Smooth muscle cell (in vitro differentiated cells): ENCODE data around the gene LEFTY1. TPM values are rescaled to one million over a fixed set of nuclear protein-coding genes. Genes with fewer than 3 reads are reported as not detected.
"Not testable (repeated sequence)": the region's sequence is repeated elsewhere in the genome, so short reads cannot be mapped to it uniquely, and the experiment has no call there.

ENCODE experiments used
- DNase-seq: peaks from one replicate; lab custom pipeline; 2025; ENCODE audit not compliant: unreplicated experiment; lab: John Stamatoyannopoulos, UW
- H2AFZ ChIP-seq: fragments of 200-600 bp; sonication (generic); 2 replicates; pipeline ENCODE4 v1.6.0; 2016; ENCODE audit warnings: antibody characterized with exemption, low read depth, mild to moderate bottlenecking
- H3F3A ChIP-seq: fragments of 200-600 bp; sonication (generic); 2 replicates; pipeline ENCODE4 v1.6.0; 2017; ENCODE audit warnings: antibody characterized with exemption, low read depth
- H3K27ac ChIP-seq: fragments of 200-600 bp; sonication (generic); 2 replicates; pipeline ENCODE4 v1.5.1; 2016; ENCODE audit warnings: low read depth, mild to moderate bottlenecking
- H3K27me3 ChIP-seq: fragments of 200-600 bp; sonication (generic); 2 replicates; pipeline ENCODE4 v1.6.1; 2016; ENCODE audit warnings: low read depth, mild to moderate bottlenecking
- H3K36me3 ChIP-seq: fragments of 200-600 bp; sonication (generic); 2 replicates; pipeline ENCODE4 v1.5.1; 2016; ENCODE audit warnings: low read depth
- H3K4me1 ChIP-seq: fragments of 200-600 bp; sonication (generic); 2 replicates; pipeline ENCODE4 v1.5.1; 2016; ENCODE audit warnings: low read depth
- H3K4me2 ChIP-seq: fragments of 200-600 bp; sonication (generic); 2 replicates; pipeline ENCODE4 v1.6.0; 2016; ENCODE audit warnings: mild to moderate bottlenecking
- H3K4me3 ChIP-seq: fragments of 200-600 bp; sonication (generic); 2 replicates; pipeline ENCODE4 v1.5.1; 2016; ENCODE audit warnings: mild to moderate bottlenecking
- H3K79me2 ChIP-seq: fragments of 200-600 bp; sonication (generic); 2 replicates; pipeline ENCODE4 v1.6.0; 2016; ENCODE audit warnings: low read depth, mild to moderate bottlenecking
- H3K9ac ChIP-seq: fragments of 200-600 bp; sonication (generic); 2 replicates; pipeline ENCODE4 v1.6.0; 2016; ENCODE audit warnings: low read depth
- H3K9me3 ChIP-seq: fragments of 200-600 bp; sonication (generic); replicated peaks from 2 replicates; pipeline ENCODE4 v1.5.1; 2016; ENCODE audit warnings: low read depth
- H4K20me1 ChIP-seq: fragments of 200-600 bp; sonication (generic); 2 replicates; pipeline ENCODE4 v1.6.0; 2016; ENCODE audit warnings: low read depth
- CTCF ChIP-seq: fragments of 200-600 bp; sonication (generic); IDR thresholded peaks from 2 replicates; pipeline ENCODE4 v1.5.1; 2017; ENCODE audit warnings: borderline replicate concordance, mild to moderate bottlenecking, antibody characterized with exemption; ENCODE audit not compliant: insufficient read depth, poor library complexity, severe bottlenecking
- WGBS: methylation state at CpG from one replicate; pipeline ENCODE4 v1.1.7; 2016; ENCODE audit warnings: low lambda C conversion rate; 5-methylcytosine and 5-hydroxymethylcytosine counted together
- polyA plus RNA-seq: library from polyadenylated mRNA; unstranded; fragments of >200 nt; fragmentation: Nextera tagmentation; extraction: Ambion mirVana; gene quantifications from 2 replicates; pipeline ENCODE4 v1.2.1, GENCODE V29; 2016
- total RNA-seq: library from RNA; depleted of rRNA; stranded (reverse); fragments of >200 nt; gene quantifications from 2 replicates; pipeline ENCODE4 v1.2.3, GENCODE V29; 2014

Gene LEFTY1
- total and polyA plus RNA-seq, 2 experiments from 2014 or later, result not detected

GRCh38 chr1:225934711-225935110 is 45.8 kb upstream of the LEFTY1 start:
- H3K27me3 ChIP-seq, result no peaks in the 10 kb centered on the region
- DNase-seq, result no peak
- H4K20me1 ChIP-seq, result no peaks in the 10 kb centered on the region
- H3K9ac ChIP-seq, result no peak overlapping the region
- no peak for TF ChIP-seq CTCF
- H3K36me3 ChIP-seq, result no peaks in the 10 kb centered on the region
- no peak overlapping the region for H2AFZ ChIP-seq
- H3K4me3 ChIP-seq, result no peak overlapping the region
- H3K4me1 ChIP-seq, result peaks cover 4% of the 10 kb centered on the region
- no peaks in the 10 kb centered on the region for H3F3A ChIP-seq
- H3K4me2 ChIP-seq, result no peak overlapping the region
- no peak overlapping the region for H3K27ac ChIP-seq
- H3K79me2 ChIP-seq, result no peaks in the 10 kb centered on the region
- no peaks in the 10 kb centered on the region for H3K9me3 ChIP-seq
- WGBS, result 92% methylated on average over 5 of the region's 5 CpGs

- 94% methylated on average over 2 of the region's 2 CpGs for WGBS
- H3K9ac ChIP-seq, result no peak overlapping the region
- no peaks in the 10 kb centered on the region for H3K36me3 ChIP-seq
- no peak for DNase-seq
- peaks cover 4% of the 10 kb centered on the region for H3K4me1 ChIP-seq
- H3K4me2 ChIP-seq, result no peak overlapping the region
- H3K9me3 ChIP-seq, result no peaks in the 10 kb centered on the region
- H3K27me3 ChIP-seq, result no peaks in the 10 kb centered on the region
- H4K20me1 ChIP-seq, result no peaks in the 10 kb centered on the region
- TF ChIP-seq CTCF, result no peak
- no peak overlapping the region for H2AFZ ChIP-seq
- H3K79me2 ChIP-seq, result no peaks in the 10 kb centered on the region
- no peaks in the 10 kb centered on the region for H3F3A ChIP-seq
- no peak overlapping the region for H3K27ac ChIP-seq
- no peak overlapping the region for H3K4me3 ChIP-seq
Measured at GRCh38 chr1:225933072-225933471, 44.1 kb upstream of the LEFTY1 start.

GRCh38 chr1:225931270-225932136 is 42.6 kb upstream of the LEFTY1 start:
- WGBS, result 78% methylated on average over 5 of the region's 5 CpGs
- Histone ChIP-seq H3K9ac (no peak overlapping the region), H3F3A (no peaks in the 10 kb centered on the region), H3K9me3 (no peaks in the 10 kb centered on the region), H3K36me3 (no peaks in the 10 kb centered on the region), H3K4me2 (no peak overlapping the region), H3K27me3 (no peaks in the 10 kb centered on the region), H3K79me2 (no peaks in the 10 kb centered on the region), H3K4me1 (peaks cover 4% of the 10 kb centered on the region), H4K20me1 (no peaks in the 10 kb centered on the region), H3K4me3 (no peak overlapping the region), H2AFZ (no peak overlapping the region), H3K27ac (no peak overlapping the region)
- TF ChIP-seq CTCF, result no peak
- DNase-seq, result no peak

GRCh38 chr1:225930566-225930965 is 41.6 kb upstream of the LEFTY1 start:
- H3K79me2 ChIP-seq, result no peaks in the 10 kb centered on the region
- no peak overlapping the region for H3K4me3 ChIP-seq
- TF ChIP-seq CTCF, result no peak
- H3F3A ChIP-seq, result no peaks in the 10 kb centered on the region
- no peak overlapping the region for H3K27ac ChIP-seq
- no peaks in the 10 kb centered on the region for H3K9me3 ChIP-seq
- H3K4me2 ChIP-seq, result no peak overlapping the region
- H4K20me1 ChIP-seq, result no peaks in the 10 kb centered on the region
- H3K4me1 ChIP-seq, result peaks cover 4% of the 10 kb centered on the region
- H3K27me3 ChIP-seq, result no peaks in the 10 kb centered on the region
- no peaks in the 10 kb centered on the region for H3K36me3 ChIP-seq
- H2AFZ ChIP-seq, result no peak overlapping the region
- no peak for DNase-seq
- no peak overlapping the region for H3K9ac ChIP-seq
- WGBS, result 90% methylated on average over 2 of the region's 2 CpGs

GRCh38 chr1:225929462-225929861 is 40.5 kb upstream of the LEFTY1 start:
- H3K27ac ChIP-seq, H3K79me2 ChIP-seq, DNase-seq, H3F3A ChIP-seq, H3K4me1 ChIP-seq, H3K36me3 ChIP-seq, H3K9me3 ChIP-seq, H3K27me3 ChIP-seq, H2AFZ ChIP-seq, H3K4me3 ChIP-seq, H3K9ac ChIP-seq, H3K4me2 ChIP-seq, H4K20me1 ChIP-seq: not testable (repeated sequence)
- 97% methylated on average over 3 of the region's 3 CpGs for WGBS
